ENCODE results near the gene TMEM41B.
"Not testable (repeated sequence)": the region's sequence is repeated elsewhere in the genome, so short reads cannot be mapped to it uniquely, and the experiment has no call there.

GRCh38 chr11:9260838-9261146, 53.6 kb downstream of the TMEM41B start:
- TF ChIP-seq ARNTL (CRISPR knock-in tag; IDR thresholded peaks at IDR 0.05; ENCODE audit: borderline replicate concordance, low read depth); ZFP30 (CRISPR knock-in tag; IDR thresholded peaks at IDR 0.05); ESRRG (CRISPR knock-in tag; IDR thresholded peaks at IDR 0.05): not testable (repeated sequence)
- TF ChIP-seq, protein P1, sequence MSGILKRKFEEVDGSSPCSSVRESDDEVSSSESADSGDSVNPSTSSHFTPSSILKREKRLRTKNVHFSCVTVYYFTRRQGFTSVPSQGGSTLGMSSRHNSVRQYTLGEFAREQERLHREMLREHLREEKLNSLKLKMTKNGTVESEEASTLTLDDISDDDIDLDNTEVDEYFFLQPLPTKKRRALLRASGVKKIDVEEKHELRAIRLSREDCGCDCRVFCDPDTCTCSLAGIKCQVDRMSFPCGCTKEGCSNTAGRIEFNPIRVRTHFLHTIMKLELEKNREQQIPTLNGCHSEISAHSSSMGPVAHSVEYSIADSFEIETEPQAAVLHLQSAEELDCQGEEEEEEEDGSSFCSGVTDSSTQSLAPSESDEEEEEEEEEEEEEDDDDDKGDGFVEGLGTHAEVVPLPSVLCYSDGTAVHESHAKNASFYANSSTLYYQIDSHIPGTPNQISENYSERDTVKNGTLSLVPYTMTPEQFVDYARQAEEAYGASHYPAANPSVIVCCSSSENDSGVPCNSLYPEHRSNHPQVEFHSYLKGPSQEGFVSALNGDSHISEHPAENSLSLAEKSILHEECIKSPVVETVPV (CRISPR knock-in tag; IDR thresholded peaks at IDR 0.05), result not testable (repeated sequence)

Measured in SK-N-SH treated with all-trans-retinoic acid at 6 μM for 48 hours (cell line).